WTC11 (cell line): ENCODE measurements around the gene CD84.

ENCODE experiments used
- ATF1 ChIP-seq: sonication (generic); formaldehyde crosslinking; IDR thresholded peaks from 2 replicates; pipeline ENCODE4 v1.8.1; 2023; ENCODE audit warnings: mild to moderate bottlenecking, moderate library complexity, missing genetic modification reagents
- ATF2 ChIP-seq: sonication (generic); formaldehyde crosslinking; IDR thresholded peaks from 2 replicates; pipeline ENCODE4 v1.8.1; 2022; ENCODE audit warnings: low read depth, missing genetic modification reagents, borderline replicate concordance
- CBFB ChIP-seq: sonication (generic); formaldehyde crosslinking; IDR thresholded peaks from 2 replicates; pipeline ENCODE4 v1.8.1; 2022; ENCODE audit warnings: mild to moderate bottlenecking, low read depth, missing genetic modification reagents
- CREB1 ChIP-seq: sonication (generic); formaldehyde crosslinking; IDR thresholded peaks from 2 replicates; pipeline ENCODE4 v1.8.0; 2023; ENCODE audit warnings: mild to moderate bottlenecking, missing genetic modification reagents
- CTCF ChIP-seq: fragments of 200-600 bp; IDR thresholded peaks from 2 replicates; pipeline ENCODE4 v1.8.0; 2022; ENCODE audit warnings: antibody characterized with exemption
- GABPB1 ChIP-seq: sonication (generic); formaldehyde crosslinking; IDR thresholded peaks from 2 replicates; pipeline ENCODE4 v1.8.1; 2023; ENCODE audit warnings: mild to moderate bottlenecking, missing genetic modification reagents
- NR1H2 ChIP-seq: sonication (generic); formaldehyde crosslinking; IDR thresholded peaks from 2 replicates; pipeline ENCODE4 v1.9.0; 2021; ENCODE audit warnings: mild to moderate bottlenecking, moderate library complexity, missing genetic modification reagents
- SMAD4 ChIP-seq: sonication (generic); formaldehyde crosslinking; IDR thresholded peaks from 2 replicates; pipeline ENCODE4 v1.8.0; 2022; ENCODE audit warnings: mild to moderate bottlenecking, missing genetic modification reagents
- TEAD1 ChIP-seq: sonication (generic); formaldehyde crosslinking; IDR thresholded peaks from 2 replicates; pipeline ENCODE4 v1.8.0; 2022; ENCODE audit warnings: mild to moderate bottlenecking, missing genetic modification reagents
- TEAD4 ChIP-seq: sonication (generic); formaldehyde crosslinking; IDR thresholded peaks from 2 replicates; pipeline ENCODE4 v1.8.0; 2022; ENCODE audit warnings: mild to moderate bottlenecking, missing genetic modification reagents
- USF1 ChIP-seq: sonication (generic); formaldehyde crosslinking; IDR thresholded peaks from 2 replicates; pipeline ENCODE4 v1.8.0; 2022; ENCODE audit warnings: mild to moderate bottlenecking, missing genetic modification reagents
- USF2 ChIP-seq: sonication (generic); formaldehyde crosslinking; IDR thresholded peaks from 2 replicates; pipeline ENCODE4 v1.8.1; 2023; ENCODE audit warnings: mild to moderate bottlenecking, missing genetic modification reagents, moderate library complexity

GRCh38 chr1:160565564-160565963 lies 13.7 kb downstream of the CD84 start:
- TF ChIP-seq ATF2 (CRISPR knock-in tag) (no peak), CTCF (no peak), SMAD4 (no peak), ATF1 (no peak), TEAD1 (CRISPR knock-in tag) (no peak), GABPB1 (CRISPR knock-in tag) (no peak), CBFB (no peak), NR1H2 (CRISPR knock-in tag) (no peak), CREB1 (CRISPR knock-in tag) (no peak), USF1 (CRISPR knock-in tag) (no peak), USF2 (CRISPR knock-in tag) (no peak), TEAD4 (CRISPR knock-in tag) (no peak)
